Neural progenitor cell (in vitro differentiated cells): Measurements from ENCODE around the gene CRTC1. TPM values are rescaled to one million over a fixed set of nuclear protein-coding genes. Genes with fewer than 3 reads are reported as not detected.
A peak's percentile ranks its signal among the peaks of the same experiment; 100 is the strongest.

Experiments
- DNase-seq: peaks from one replicate; pipeline ENCODE4 v3.0.0-alpha.2; 2016; ENCODE audit warnings: low spot score
- H2AFZ ChIP-seq: fragments of 200-600 bp; sonication (generic); replicated peaks from 2 replicates; pipeline ENCODE4 v1.6.1; 2016; ENCODE audit warnings: antibody characterized with exemption
- H3F3A ChIP-seq: fragments of 200-600 bp; sonication (generic); 2 replicates; pipeline ENCODE4 v1.6.1; 2016; ENCODE audit warnings: antibody characterized with exemption, low read depth
- H3K27ac ChIP-seq: fragments of 200-600 bp; sonication (generic); 2 replicates; pipeline ENCODE4 v1.5.1; 2016; ENCODE audit warnings: mild to moderate bottlenecking
- H3K27me3 ChIP-seq: fragments of 200-600 bp; sonication (generic); 2 replicates; pipeline ENCODE4 v1.6.1; 2016; ENCODE audit warnings: mild to moderate bottlenecking, moderate library complexity
- H3K36me3 ChIP-seq: fragments of 200-600 bp; sonication (generic); 2 replicates; pipeline ENCODE4 v1.5.1; 2016
- H3K4me1 ChIP-seq: fragments of 200-600 bp; sonication (generic); 2 replicates; pipeline ENCODE4 v1.6.1; 2016; ENCODE audit warnings: mixed run types
- H3K4me2 ChIP-seq: fragments of 200-600 bp; sonication (generic); 2 replicates; pipeline ENCODE4 v1.6.1; 2016
- H3K4me3 ChIP-seq: fragments of 200-600 bp; sonication (generic); 2 replicates; pipeline ENCODE4 v1.5.1; 2016
- H3K79me2 ChIP-seq: fragments of 200-600 bp; sonication (generic); 2 replicates; pipeline ENCODE4 v1.6.1; 2016; ENCODE audit warnings: low read depth
- H3K9ac ChIP-seq: fragments of 200-600 bp; sonication (generic); 2 replicates; pipeline ENCODE4 v1.6.1; 2016
- H3K9me3 ChIP-seq: fragments of 200-600 bp; sonication (generic); 2 replicates; pipeline ENCODE4 v1.5.1; 2016; ENCODE audit warnings: low read depth
- H4K20me1 ChIP-seq: fragments of 200-600 bp; sonication (generic); 2 replicates; pipeline ENCODE4 v1.6.1; 2016; ENCODE audit warnings: low read depth
- H3K27ac Mint-ChIP-seq: 3 replicates; pipeline ENCODE4 v1.8.0; 2021; ENCODE audit warnings: mixed read lengths
- H3K27me3 Mint-ChIP-seq: 2 replicates; pipeline ENCODE4 v1.8.0; 2022; ENCODE audit warnings: low read depth, mild to moderate bottlenecking, inconsistent platforms, moderate library complexity, mixed read lengths; ENCODE audit not compliant: insufficient read depth
- H3K36me3 Mint-ChIP-seq: 3 replicates; pipeline ENCODE4 v1.8.0; 2021; ENCODE audit warnings: mixed read lengths
- H3K4me1 Mint-ChIP-seq: 3 replicates; pipeline ENCODE4 v1.8.0; 2021; ENCODE audit warnings: mixed read lengths
- H3K4me3 Mint-ChIP-seq: 3 replicates; pipeline ENCODE4 v1.8.0; 2021; ENCODE audit warnings: mild to moderate bottlenecking, moderate library complexity, mixed read lengths
- H3K9me3 Mint-ChIP-seq: 3 replicates; pipeline ENCODE4 v1.8.0; 2020; ENCODE audit warnings: mixed read lengths
- CTCF ChIP-seq: fragments of 200-600 bp; sonication (generic); IDR thresholded peaks from 2 replicates; pipeline ENCODE4 v1.5.1; 2017; ENCODE audit warnings: antibody characterized with exemption, mild to moderate bottlenecking
- EZH2 ChIP-seq: fragments of 200-600 bp; sonication (generic); IDR thresholded peaks from 2 replicates; pipeline ENCODE4 v1.6.1; 2017; ENCODE audit warnings: antibody characterized with exemption, mild to moderate bottlenecking, moderate library complexity
- EZH2phosphoT487 ChIP-seq: fragments of 200-600 bp; sonication (generic); IDR thresholded peaks from 2 replicates; pipeline ENCODE4 v1.6.1; 2017; ENCODE audit warnings: antibody characterized with exemption
- total RNA-seq: library from RNA; depleted of rRNA; stranded (reverse); fragments of >200 nt; gene quantifications from 2 replicates; pipeline ENCODE4 v1.2.3, GENCODE V29; 2015; ENCODE audit warnings: low replicate concordance

The CRTC1 gene
- total RNA-seq, 1 donor from 2014 or later, result 2.4 TPM

GRCh38 chr19:18639706-18640243, 43.7 kb upstream of the CRTC1 start:
- H3F3A ChIP-seq, result peaks cover 21% of the 10 kb centered on the region
- no peak overlapping the region for H3K27ac ChIP-seq
- H3K36me3 Mint-ChIP-seq, result no peaks in the 10 kb centered on the region
- H3K9ac ChIP-seq, result no peak overlapping the region
- H3K27ac Mint-ChIP-seq, result no peak overlapping the region
- no peaks in the 10 kb centered on the region for H3K9me3 ChIP-seq
- H3K4me1 Mint-ChIP-seq, result peaks cover 20% of the 10 kb centered on the region
- peaks cover 15% of the 10 kb centered on the region for H3K4me1 ChIP-seq
- H3K27me3 ChIP-seq, result peaks cover 10% of the 10 kb centered on the region
- no peak overlapping the region for H3K4me2 ChIP-seq
- peaks cover 52% of the 10 kb centered on the region for H3K79me2 ChIP-seq
- no peak for DNase-seq
- no peak for TF ChIP-seq EZH2phosphoT487
- no peak for TF ChIP-seq EZH2
- TF ChIP-seq CTCF, result no peak
- H3K9me3 Mint-ChIP-seq, result no peaks in the 10 kb centered on the region
- no peak overlapping the region for H2AFZ ChIP-seq
- no peaks in the 10 kb centered on the region for H3K36me3 ChIP-seq
- no peak overlapping the region for H3K4me3 ChIP-seq
- peaks cover 14% of the 10 kb centered on the region for H3K27me3 Mint-ChIP-seq
- H4K20me1 ChIP-seq, result peaks cover 33% of the 10 kb centered on the region
- no peak overlapping the region for H3K4me3 Mint-ChIP-seq

GRCh38 chr19:18644196-18645034, 39.1 kb upstream of the CRTC1 start:
- no peak overlapping the region for H3K4me3 ChIP-seq
- H3K27me3 ChIP-seq, result no peaks in the 10 kb centered on the region
- H3K36me3 Mint-ChIP-seq, result peaks cover 1% of the 10 kb centered on the region
- no peak overlapping the region for H3K4me3 Mint-ChIP-seq
- H3K27ac Mint-ChIP-seq, result no peak overlapping the region
- H3K36me3 ChIP-seq, result no peaks in the 10 kb centered on the region
- peaks cover 5% of the 10 kb centered on the region for H3K4me1 ChIP-seq
- H3K9me3 Mint-ChIP-seq, result no peaks in the 10 kb centered on the region
- no peak overlapping the region for H3K27ac ChIP-seq
- peaks cover 8% of the 10 kb centered on the region for H3F3A ChIP-seq
- H3K4me1 Mint-ChIP-seq, result peaks cover 35% of the 10 kb centered on the region
- H4K20me1 ChIP-seq, result peaks cover 60% of the 10 kb centered on the region
- H3K9me3 ChIP-seq, result no peaks in the 10 kb centered on the region
- H3K79me2 ChIP-seq, result peaks cover 26% of the 10 kb centered on the region
- H3K27me3 Mint-ChIP-seq, result peaks cover 8% of the 10 kb centered on the region
- H2AFZ ChIP-seq, result no peak overlapping the region
- no peak for TF ChIP-seq CTCF
- TF ChIP-seq EZH2phosphoT487, result no peak
- TF ChIP-seq EZH2, result no peak
- H3K4me2 ChIP-seq, result peak overlapping the region; percentile 32
- H3K9ac ChIP-seq, result no peak overlapping the region
- no peak for DNase-seq

- no peak overlapping the region for H3K27ac Mint-ChIP-seq
- peaks cover 8% of the 10 kb centered on the region for H3F3A ChIP-seq
- H3K4me1 Mint-ChIP-seq, result peaks cover 41% of the 10 kb centered on the region
- no peak overlapping the region for H3K4me3 Mint-ChIP-seq
- TF ChIP-seq CTCF (no peak), EZH2 (no peak), EZH2phosphoT487 (no peak)
- H4K20me1 ChIP-seq, result peaks cover 62% of the 10 kb centered on the region
- peaks cover 8% of the 10 kb centered on the region for H3K27me3 Mint-ChIP-seq
- H2AFZ ChIP-seq, result no peak overlapping the region
- H3K27me3 ChIP-seq, result no peaks in the 10 kb centered on the region
- H3K9ac ChIP-seq, result no peak overlapping the region
- H3K79me2 ChIP-seq, result peaks cover 20% of the 10 kb centered on the region
- no peaks in the 10 kb centered on the region for H3K9me3 Mint-ChIP-seq
- no peaks in the 10 kb centered on the region for H3K9me3 ChIP-seq
- no peaks in the 10 kb centered on the region for H3K36me3 ChIP-seq
- no peak overlapping the region for H3K27ac ChIP-seq
- no peak for DNase-seq
- no peak overlapping the region for H3K4me3 ChIP-seq
- H3K36me3 Mint-ChIP-seq, result peaks cover 1% of the 10 kb centered on the region
- peak overlapping the region; percentile 32 for H3K4me2 ChIP-seq
- H3K4me1 ChIP-seq, result peaks cover 5% of the 10 kb centered on the region
Measured at GRCh38 chr19:18645035-18645511, 38.4 kb upstream of the CRTC1 start.
